RWPE2 (cell line): ENCODE results near the gene CDKN2C.

Experiments used
- ATAC-seq: fragments of 200-7000 bp; cut with Tn5 transposase; 3 replicates; pipeline ENCODE4 v1.9.1; 2021; ENCODE audit warnings: low read depth
- DNase-seq: peaks from one replicate; pipeline ENCODE4 v3.0.0-alpha.2; 2020; ENCODE audit warnings: low spot score
- H3K27ac ChIP-seq: fragments of 450-650 bp; 2 replicates; pipeline ENCODE4 v1.5.1; 2017; ENCODE audit warnings: mild to moderate bottlenecking; ENCODE audit not compliant: poor library complexity, severe bottlenecking
- H3K27me3 ChIP-seq: fragments of 250-450 bp; sonication (Bioruptor Pico); 2 replicates; pipeline ENCODE4 v1.5.1; 2021; ENCODE audit warnings: mild to moderate bottlenecking, moderate library complexity; ENCODE audit not compliant: insufficient read depth, poor library complexity, severe bottlenecking
- H3K36me3 ChIP-seq: fragments of 250-450 bp; sonication (Bioruptor Pico); 2 replicates; pipeline ENCODE4 v1.5.1; 2020; ENCODE audit warnings: low read depth, mild to moderate bottlenecking, moderate library complexity
- H3K4me1 ChIP-seq: fragments of 250-450 bp; sonication (Bioruptor Pico); 2 replicates; pipeline ENCODE4 v1.5.1; 2021; ENCODE audit warnings: mild to moderate bottlenecking, moderate library complexity; ENCODE audit not compliant: insufficient read depth, poor library complexity, severe bottlenecking
- H3K4me3 ChIP-seq: fragments of 250-450 bp; sonication (Bioruptor Pico); 2 replicates; pipeline ENCODE4 v1.5.1; 2021; ENCODE audit warnings: mild to moderate bottlenecking, moderate library complexity; ENCODE audit not compliant: severe bottlenecking
- H3K9me3 ChIP-seq: fragments of 250-450 bp; sonication (Bioruptor Pico); 2 replicates; pipeline ENCODE4 v1.5.1; 2021; ENCODE audit warnings: mild to moderate bottlenecking, moderate library complexity; ENCODE audit not compliant: severe bottlenecking
- CTCF ChIP-seq: fragments of 450-650 bp; IDR thresholded peaks from one replicate; pipeline ENCODE4 v1.5.1; 2017; ENCODE audit warnings: mild to moderate bottlenecking, moderate library complexity; ENCODE audit not compliant: poor library complexity, severe bottlenecking

Gene CDKN2C

GRCh38 chr1:50989694-50990093, 19.6 kb downstream of the CDKN2C start:
- ATAC-seq (no peak), DNase-seq (no peak)
- no peaks in the 10 kb centered on the region for H3K36me3 ChIP-seq
- H3K4me3 ChIP-seq, result no peak overlapping the region
- H3K27me3 ChIP-seq, result no peaks in the 10 kb centered on the region
- no peak for TF ChIP-seq CTCF
- no peaks in the 10 kb centered on the region for H3K9me3 ChIP-seq
- H3K27ac ChIP-seq, result no peak overlapping the region
- H3K4me1 ChIP-seq, result no peaks in the 10 kb centered on the region

- Histone ChIP-seq H3K4me3 (no peak overlapping the region), H3K27ac (no peak overlapping the region), H3K36me3 (no peaks in the 10 kb centered on the region), H3K4me1 (no peaks in the 10 kb centered on the region), H3K9me3 (no peaks in the 10 kb centered on the region), H3K27me3 (peaks cover 4% of the 10 kb centered on the region)
- no peak for DNase-seq
- no peak for ATAC-seq
- TF ChIP-seq CTCF, result no peak
Measured at GRCh38 chr1:50992532-50993318, 22.7 kb downstream of the CDKN2C start.

- Histone ChIP-seq H3K27me3 (peaks cover 4% of the 10 kb centered on the region), H3K36me3 (no peaks in the 10 kb centered on the region), H3K4me3 (no peak overlapping the region), H3K4me1 (no peaks in the 10 kb centered on the region), H3K27ac (no peak overlapping the region), H3K9me3 (no peaks in the 10 kb centered on the region)
- no peak for TF ChIP-seq CTCF
- DNase-seq, result no peak
- ATAC-seq, result no peak
Measured at GRCh38 chr1:50993645-50994044, 23.6 kb downstream of the CDKN2C start.

GRCh38 chr1:50994997-50995396, 25.0 kb downstream of the CDKN2C start:
- Histone ChIP-seq H3K4me1 (no peaks in the 10 kb centered on the region), H3K9me3 (no peaks in the 10 kb centered on the region), H3K4me3 (no peak overlapping the region), H3K27ac (no peak overlapping the region), H3K27me3 (peaks cover 4% of the 10 kb centered on the region), H3K36me3 (no peaks in the 10 kb centered on the region)
- no peak for DNase-seq
- no peak for ATAC-seq
- TF ChIP-seq CTCF, result no peak

GRCh38 chr1:50995651-50996050, 25.6 kb downstream of the CDKN2C start:
- TF ChIP-seq CTCF, result no peak
- H3K4me1 ChIP-seq, result no peaks in the 10 kb centered on the region
- H3K27ac ChIP-seq, result no peak overlapping the region
- H3K36me3 ChIP-seq, result no peaks in the 10 kb centered on the region
- ATAC-seq (no peak), DNase-seq (no peak)
- no peaks in the 10 kb centered on the region for H3K9me3 ChIP-seq
- peaks cover 4% of the 10 kb centered on the region for H3K27me3 ChIP-seq
- no peak overlapping the region for H3K4me3 ChIP-seq
